Measurements from ENCODE around the gene TNFRSF8.

Gene TNFRSF8

DNA sequence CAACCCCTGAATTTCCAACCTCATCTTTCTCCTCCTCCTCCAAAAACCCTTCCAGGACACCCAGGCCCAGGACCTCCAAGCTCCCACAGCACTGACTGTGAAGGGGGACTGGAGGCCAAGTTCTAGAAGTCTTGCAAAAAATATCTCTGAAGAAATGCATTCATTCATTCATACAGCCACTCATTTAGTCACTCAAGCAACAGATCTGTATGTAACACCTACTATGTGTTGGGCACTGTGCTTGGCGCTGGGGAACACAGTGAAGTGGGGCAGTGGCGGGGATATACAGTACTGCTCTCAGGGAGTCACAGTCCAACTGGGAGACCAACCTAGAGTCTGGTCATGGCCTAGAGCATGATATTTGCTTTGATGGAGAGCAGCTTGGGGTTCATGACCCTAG, 88.4 kb downstream of the TNFRSF8 start:
- TF ChIP-seq POLR2AphosphoS5 (IDR thresholded peaks at IDR 0.05; ENCODE audit: low read depth, low read length) (no peak), REST (IDR thresholded peaks at IDR 0.05; ENCODE audit: insufficient read depth in 1 of 2, low read depth in 2 of 2, low read length in 2 of 2) (no peak), TAF1 (IDR thresholded peaks at IDR 0.05; ENCODE audit: borderline replicate concordance, insufficient read depth, low read length) (no peak), SIN3A (IDR thresholded peaks at IDR 0.05; ENCODE audit: borderline replicate concordance, insufficient read depth, low read length) (no peak), FOXP2 (optimal IDR thresholded peaks at IDR 0.05; ENCODE audit: borderline replicate concordance, extremely low read depth, extremely low read length, insufficient read depth) (no peak)

- TF ChIP-seq TAF1 (IDR thresholded peaks at IDR 0.05; ENCODE audit: borderline replicate concordance, insufficient read depth, low read length) (no peak), FOXP2 (optimal IDR thresholded peaks at IDR 0.05; ENCODE audit: borderline replicate concordance, extremely low read depth, extremely low read length, insufficient read depth) (no peak), SIN3A (IDR thresholded peaks at IDR 0.05; ENCODE audit: borderline replicate concordance, insufficient read depth, low read length) (no peak), POLR2AphosphoS5 (IDR thresholded peaks at IDR 0.05; ENCODE audit: low read depth, low read length) (no peak), REST (IDR thresholded peaks at IDR 0.05; ENCODE audit: insufficient read depth in 1 of 2, low read depth in 2 of 2, low read length in 2 of 2) (no peak)
These were observed 89.2 kb downstream of the TNFRSF8 start for GRCh38 chr1:12152113-12152891.

DNA sequence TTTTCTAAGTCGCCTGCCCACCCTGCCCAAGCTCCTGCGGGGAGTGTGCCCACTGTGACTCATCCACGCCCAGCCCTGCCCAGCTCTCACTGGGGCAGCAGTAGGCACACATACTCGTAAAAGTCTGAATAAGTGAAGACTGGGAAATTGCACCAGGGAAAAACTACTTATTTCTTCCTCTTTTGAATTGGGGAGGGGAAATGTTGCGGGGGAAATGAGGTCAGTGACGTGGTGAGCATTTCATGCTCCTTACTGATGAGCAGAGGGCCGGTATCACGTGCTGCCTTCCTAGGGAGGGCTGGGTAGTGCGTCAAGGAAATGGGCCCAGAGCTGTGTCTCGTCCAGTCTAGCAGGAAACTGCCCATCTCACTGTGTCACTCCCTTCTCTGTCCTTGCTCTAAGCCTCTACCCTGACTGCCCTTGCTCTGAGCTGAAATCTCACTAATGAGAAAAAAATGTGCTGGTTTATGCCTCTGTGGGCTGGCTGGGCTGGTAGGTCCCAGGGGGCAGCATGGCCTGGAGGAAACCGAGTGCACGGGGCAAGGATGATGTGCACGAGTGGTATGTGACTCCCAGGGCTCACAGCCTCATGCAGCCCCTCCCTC, 90.2 kb downstream of the TNFRSF8 start:
- TF ChIP-seq FOXP2 (optimal IDR thresholded peaks at IDR 0.05; ENCODE audit: borderline replicate concordance, extremely low read depth, extremely low read length, insufficient read depth) (peak; percentile 12), POLR2AphosphoS5 (IDR thresholded peaks at IDR 0.05; ENCODE audit: low read depth, low read length) (no peak)

DNA sequence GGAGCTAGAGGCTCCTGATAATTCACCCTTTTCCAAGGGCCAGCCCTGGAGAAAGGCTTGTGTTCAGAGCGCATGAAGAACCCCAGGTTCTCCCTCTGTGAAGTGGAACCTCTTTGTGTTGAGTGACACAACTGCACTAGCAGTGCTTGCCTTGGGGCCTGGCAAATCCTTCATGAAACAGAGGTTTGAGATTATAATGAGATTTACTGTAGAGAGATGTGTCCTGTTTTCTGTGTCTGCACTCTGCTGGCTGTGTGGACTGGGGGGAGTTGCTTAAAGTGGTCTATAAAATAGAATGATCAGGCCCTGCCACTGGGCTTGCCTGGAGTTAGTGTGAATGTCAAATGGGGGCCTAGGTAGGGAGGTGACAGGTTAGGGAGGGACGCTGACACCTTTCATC, 92.2 kb downstream of the TNFRSF8 start:
- TF ChIP-seq FOXP2 (optimal IDR thresholded peaks at IDR 0.05; ENCODE audit: borderline replicate concordance, extremely low read depth, extremely low read length, insufficient read depth) = no peak
- TF ChIP-seq REST (IDR thresholded peaks at IDR 0.05; ENCODE audit: insufficient read depth in 1 of 2, low read depth in 2 of 2, low read length in 2 of 2) = no peak
- no peak for TF ChIP-seq TAF1 (IDR thresholded peaks at IDR 0.05; ENCODE audit: borderline replicate concordance, insufficient read depth, low read length)
- TF ChIP-seq POLR2AphosphoS5 (IDR thresholded peaks at IDR 0.05; ENCODE audit: low read depth, low read length) = no peak

DNA sequence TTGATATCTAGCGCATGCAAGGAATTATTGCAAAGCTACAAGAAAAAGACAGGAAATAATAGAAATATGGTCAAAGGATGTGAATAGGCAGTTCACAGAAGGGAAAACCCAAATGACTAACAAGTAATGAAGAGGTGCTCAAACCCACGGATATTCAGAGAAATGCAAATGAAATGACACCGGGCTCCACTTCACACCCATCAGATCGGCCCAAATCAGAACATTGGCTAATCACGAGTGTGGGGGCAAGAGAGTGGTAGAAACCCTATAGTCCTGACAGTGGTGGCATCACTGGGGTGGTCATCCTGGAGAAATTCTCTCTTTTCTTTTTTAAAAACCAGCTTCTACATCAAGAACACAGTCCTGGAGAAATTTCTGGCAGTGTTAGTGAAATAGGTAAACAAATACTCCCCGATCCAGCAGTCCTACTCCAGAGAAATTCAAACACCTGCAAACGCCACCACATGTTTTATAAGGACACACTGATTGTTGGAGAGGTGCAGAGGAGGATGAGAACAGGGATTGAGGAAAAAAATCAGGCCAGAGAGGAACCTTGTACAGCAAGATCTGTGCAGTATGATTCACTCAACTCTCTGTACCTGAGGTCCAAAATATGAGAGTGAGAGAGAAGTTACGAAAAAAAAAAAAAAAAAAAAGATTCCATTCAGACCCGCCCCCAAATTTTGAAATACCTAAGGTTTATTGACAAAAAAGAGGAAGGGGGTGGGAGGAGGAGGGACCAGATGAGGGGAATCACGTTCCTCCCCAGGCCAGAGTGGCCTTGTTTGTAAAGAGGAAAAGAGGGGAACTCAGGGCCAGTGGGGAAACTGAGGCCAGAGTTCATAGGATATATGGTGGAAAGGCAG, 94.5 kb downstream of the TNFRSF8 start:
- TF ChIP-seq REST (IDR thresholded peaks at IDR 0.05; ENCODE audit: insufficient read depth in 1 of 2, low read depth in 2 of 2, low read length in 2 of 2) (no peak), POLR2AphosphoS5 (IDR thresholded peaks at IDR 0.05; ENCODE audit: low read depth, low read length) (no peak), FOXP2 (optimal IDR thresholded peaks at IDR 0.05; ENCODE audit: borderline replicate concordance, extremely low read depth, extremely low read length, insufficient read depth) (no peak), TAF1 (IDR thresholded peaks at IDR 0.05; ENCODE audit: borderline replicate concordance, insufficient read depth, low read length) (no peak), SIN3A (IDR thresholded peaks at IDR 0.05; ENCODE audit: borderline replicate concordance, insufficient read depth, low read length) (no peak)
